Caco-2 (cell line): ENCODE measurements around the gene SH3RF1. TPM values are rescaled to one million over a fixed set of nuclear protein-coding genes. Genes with fewer than 3 reads are reported as not detected.

ENCODE experiments used
- BruUV-seq: library from RNA; stranded (reverse); fragments of 400-500 nt; replicated peaks from 2 replicates; lab custom pipeline; 2021; lab: Mats Ljungman, UMichigan
- CTCF ChIA-PET: fragments of 300-600 bp; sonication (Branson Sonifier 250); formaldehyde crosslinking; loops from one replicate; lab custom pipeline; 2022; ENCODE audit warnings: antibody characterized with exemption; lab: Charles Lee
- POLR2A ChIA-PET: fragments of 300-600 bp; sonication (Branson Sonifier 250); formaldehyde crosslinking; loops from one replicate; lab custom pipeline; 2022; ENCODE audit warnings: antibody characterized with exemption; lab: Charles Lee
- DNase-seq, 2 experiments: peaks; one replicate each; pipeline versions ENCODE4 v3.0.0 to v3.0.0-alpha.2; 2020 to 2022
- H3K27me3 ChIP-seq: replicated peaks from 2 replicates; pipeline ENCODE4 v1.6.0; 2011; ENCODE audit warnings: low read length; ENCODE audit not compliant: control insufficient read depth, insufficient read depth
- H3K36me3 ChIP-seq: 2 replicates; pipeline ENCODE4 v1.5.1; 2011; ENCODE audit warnings: low read length; ENCODE audit not compliant: control insufficient read depth, insufficient read depth
- H3K4me1 ChIP-seq: fragments of 250-450 bp; sonication (Bioruptor Pico); 2 replicates; pipeline ENCODE4 v1.5.1; 2020; ENCODE audit warnings: mild to moderate bottlenecking
- H3K4me3 ChIP-seq: 2 replicates; pipeline ENCODE4 v1.5.1; 2011; ENCODE audit warnings: low read depth, mild to moderate bottlenecking, control low read depth, low read length
- H3K9me3 ChIP-seq: fragments of 250-450 bp; sonication (Bioruptor Pico); 2 replicates; pipeline ENCODE4 v1.5.1; 2020; ENCODE audit warnings: mild to moderate bottlenecking, moderate library complexity
- H3K27ac Mint-ChIP-seq: one replicate; pipeline ENCODE4 v1.8.0; 2022; ENCODE audit warnings: mixed read lengths; ENCODE audit not compliant: unreplicated experiment
- H3K27me3 Mint-ChIP-seq: one replicate; pipeline ENCODE4 v1.8.0; 2022; ENCODE audit warnings: mixed read lengths; ENCODE audit not compliant: insufficient read depth, unreplicated experiment
- H3K36me3 Mint-ChIP-seq: one replicate; pipeline ENCODE4 v1.8.0; 2022; ENCODE audit warnings: mild to moderate bottlenecking, mixed read lengths; ENCODE audit not compliant: insufficient read depth, unreplicated experiment
- H3K4me1 Mint-ChIP-seq: one replicate; pipeline ENCODE4 v1.8.0; 2022; ENCODE audit warnings: low read depth, mixed read lengths; ENCODE audit not compliant: unreplicated experiment
- H3K4me3 Mint-ChIP-seq: one replicate; pipeline ENCODE4 v1.8.0; 2022; ENCODE audit warnings: mild to moderate bottlenecking, moderate library complexity, mixed read lengths; ENCODE audit not compliant: unreplicated experiment
- H3K9me3 Mint-ChIP-seq: one replicate; pipeline ENCODE4 v1.8.0; 2022; ENCODE audit warnings: mixed read lengths; ENCODE audit not compliant: unreplicated experiment
- intact Hi-C: fragments of 100-400 bp; cut with micrococcal nuclease; formaldehyde crosslinking; loops from one replicate; pipeline ENCODE4 v1.10.0; 2022; ENCODE audit not compliant: unreplicated experiment
- total RNA-seq: library from RNA; stranded (reverse); gene quantifications from 2 replicates; pipeline ENCODE4 v1.2.3, GENCODE V29; 2022
- TF ChIP-seq, protein P1 (sequence below), 2 experiments: fragments of 200-600 bp in 1 of 2; IDR thresholded peaks; 1 replicate in 1 of 2; 2 replicates in 1 of 2; pipeline versions ENCODE4 v1.5.1 to v1.8.0; 2011 to 2022; ENCODE audit warnings: antibody characterized with exemption in 1 of 2, control low read depth in 1 of 2, inconsistent platforms in 1 of 2, low read depth in 1 of 2, low read length in 1 of 2, mild to moderate bottlenecking in 1 of 2, moderate library complexity in 1 of 2; ENCODE audit not compliant: insufficient read depth in 1 of 2, severe bottlenecking in 1 of 2, unreplicated experiment in 1 of 2

The SH3RF1 gene
- total RNA-seq, 1 experiment from 2014 or later: 25.1 TPM

GRCh38 chr4:169250796-169251195 lies 20.0 kb downstream of the SH3RF1 start:
- peak overlapping the region; percentile 98 for H3K27ac Mint-ChIP-seq
- Histone ChIP-seq H3K9me3 (no peaks in the 10 kb centered on the region), H3K27me3 (no peaks in the 10 kb centered on the region), H3K4me3 (no peak overlapping the region), H3K4me1 (peaks cover 68% of the 10 kb centered on the region), H3K36me3 (no peaks in the 10 kb centered on the region)
- DNase-seq: peak; percentile 36 to 40
- peaks cover 15% of the 10 kb centered on the region for H3K36me3 Mint-ChIP-seq
- peaks cover 67% of the 10 kb centered on the region for H3K4me1 Mint-ChIP-seq
- BruUV-seq: no TSS peak
- H3K9me3 Mint-ChIP-seq: no peaks in the 10 kb centered on the region
- ChIA-PET POLR2A (interaction anchor here (1.1 to 1.3 kb wide), 2 partner anchors 19 to 241 kb away, joined by 5 to 8 read pairs; partner anchors contain the start of gene CBR4), CTCF (no interaction called here)
- TF ChIP-seq, protein P1, sequence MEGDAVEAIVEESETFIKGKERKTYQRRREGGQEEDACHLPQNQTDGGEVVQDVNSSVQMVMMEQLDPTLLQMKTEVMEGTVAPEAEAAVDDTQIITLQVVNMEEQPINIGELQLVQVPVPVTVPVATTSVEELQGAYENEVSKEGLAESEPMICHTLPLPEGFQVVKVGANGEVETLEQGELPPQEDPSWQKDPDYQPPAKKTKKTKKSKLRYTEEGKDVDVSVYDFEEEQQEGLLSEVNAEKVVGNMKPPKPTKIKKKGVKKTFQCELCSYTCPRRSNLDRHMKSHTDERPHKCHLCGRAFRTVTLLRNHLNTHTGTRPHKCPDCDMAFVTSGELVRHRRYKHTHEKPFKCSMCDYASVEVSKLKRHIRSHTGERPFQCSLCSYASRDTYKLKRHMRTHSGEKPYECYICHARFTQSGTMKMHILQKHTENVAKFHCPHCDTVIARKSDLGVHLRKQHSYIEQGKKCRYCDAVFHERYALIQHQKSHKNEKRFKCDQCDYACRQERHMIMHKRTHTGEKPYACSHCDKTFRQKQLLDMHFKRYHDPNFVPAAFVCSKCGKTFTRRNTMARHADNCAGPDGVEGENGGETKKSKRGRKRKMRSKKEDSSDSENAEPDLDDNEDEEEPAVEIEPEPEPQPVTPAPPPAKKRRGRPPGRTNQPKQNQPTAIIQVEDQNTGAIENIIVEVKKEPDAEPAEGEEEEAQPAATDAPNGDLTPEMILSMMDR (IDR thresholded peaks at IDR 0.05; ENCODE audit: insufficient read depth in 1 of 2, low read depth in 1 of 2, low read length in 1 of 2, severe bottlenecking in 1 of 2, unreplicated experiment in 1 of 2): no peak
- intact Hi-C loops: loop anchor here (1.0 kb wide), 2 partner anchors 19 to 41 kb away; no protein-coding TSS in a partner anchor
- H3K4me3 Mint-ChIP-seq: peak overlapping the region; percentile 70
- H3K27me3 Mint-ChIP-seq: no peaks in the 10 kb centered on the region

- Mint-ChIP-seq H3K9me3 (no peaks in the 10 kb centered on the region), H3K27ac (peak overlapping the region; percentile 98)
- CTCF ChIA-PET: no interaction called here
Measured at GRCh38 chr4:169249999-169250398, 20.8 kb downstream of the SH3RF1 start.

GRCh38 chr4:169249214-169249973 lies 21.4 kb downstream of the SH3RF1 start:
- Mint-ChIP-seq H3K27ac (peak overlapping the region; percentile 98), H3K27me3 (no peaks in the 10 kb centered on the region), H3K4me3 (peak overlapping the region; percentile 70), H3K9me3 (no peaks in the 10 kb centered on the region), H3K4me1 (peaks cover 58% of the 10 kb centered on the region), H3K36me3 (peaks cover 15% of the 10 kb centered on the region)
- Histone ChIP-seq H3K36me3 (no peaks in the 10 kb centered on the region), H3K9me3 (no peaks in the 10 kb centered on the region), H3K4me1 (peaks cover 56% of the 10 kb centered on the region), H3K27me3 (no peaks in the 10 kb centered on the region), H3K4me3 (no peak overlapping the region)
- POLR2A ChIA-PET: no interaction called here
- peak in 1 of 2 experiments; percentile 12 for DNase-seq
- TF ChIP-seq, protein P1 (IDR thresholded peaks at IDR 0.05; ENCODE audit: insufficient read depth in 1 of 2, low read depth in 1 of 2, low read length in 1 of 2, severe bottlenecking in 1 of 2, unreplicated experiment in 1 of 2): no peak
- intact Hi-C loops: no loop called here
- no TSS peak for BruUV-seq
- CTCF ChIA-PET: no interaction called here

More at GRCh38 chr4:169249999-169250398, 20.8 kb downstream of the SH3RF1 start:
- no peak overlapping the region for H3K4me3 ChIP-seq
- peak overlapping the region; percentile 70 for H3K4me3 Mint-ChIP-seq
- BruUV-seq: no TSS peak
- peaks cover 62% of the 10 kb centered on the region for H3K4me1 ChIP-seq
- POLR2A ChIA-PET: no interaction called here
- H3K4me1 Mint-ChIP-seq: peaks cover 62% of the 10 kb centered on the region
- peaks cover 15% of the 10 kb centered on the region for H3K36me3 Mint-ChIP-seq
- H3K9me3 ChIP-seq: no peaks in the 10 kb centered on the region
- H3K36me3 ChIP-seq: no peaks in the 10 kb centered on the region
- DNase-seq: no peak
- intact Hi-C loops: no loop called here
- H3K27me3 Mint-ChIP-seq: no peaks in the 10 kb centered on the region
- TF ChIP-seq, protein P1 (IDR thresholded peaks at IDR 0.05; ENCODE audit: insufficient read depth in 1 of 2, low read depth in 1 of 2, low read length in 1 of 2, severe bottlenecking in 1 of 2, unreplicated experiment in 1 of 2): no peak
- no peaks in the 10 kb centered on the region for H3K27me3 ChIP-seq
